Activated CD8-positive, alpha-beta memory T cell treated with anti-CD3 and anti-CD28 coated beads, Interleukin-2, amount 50 U/mL, for 4 hours (primary cell): ENCODE results near the gene AHRR.
"Not testable (repeated sequence)": the region's sequence is repeated elsewhere in the genome, so short reads cannot be mapped to it uniquely, and the experiment has no call there.

Source experiments
- DNase-seq: peaks from one replicate; pipeline ENCODE4 v3.0.0-alpha.2; 2020

Gene AHRR

GRCh38 chr5:398475-399295 is 77.2 kb downstream of the AHRR start:
- DNase-seq: peak; percentile 15

DNA sequence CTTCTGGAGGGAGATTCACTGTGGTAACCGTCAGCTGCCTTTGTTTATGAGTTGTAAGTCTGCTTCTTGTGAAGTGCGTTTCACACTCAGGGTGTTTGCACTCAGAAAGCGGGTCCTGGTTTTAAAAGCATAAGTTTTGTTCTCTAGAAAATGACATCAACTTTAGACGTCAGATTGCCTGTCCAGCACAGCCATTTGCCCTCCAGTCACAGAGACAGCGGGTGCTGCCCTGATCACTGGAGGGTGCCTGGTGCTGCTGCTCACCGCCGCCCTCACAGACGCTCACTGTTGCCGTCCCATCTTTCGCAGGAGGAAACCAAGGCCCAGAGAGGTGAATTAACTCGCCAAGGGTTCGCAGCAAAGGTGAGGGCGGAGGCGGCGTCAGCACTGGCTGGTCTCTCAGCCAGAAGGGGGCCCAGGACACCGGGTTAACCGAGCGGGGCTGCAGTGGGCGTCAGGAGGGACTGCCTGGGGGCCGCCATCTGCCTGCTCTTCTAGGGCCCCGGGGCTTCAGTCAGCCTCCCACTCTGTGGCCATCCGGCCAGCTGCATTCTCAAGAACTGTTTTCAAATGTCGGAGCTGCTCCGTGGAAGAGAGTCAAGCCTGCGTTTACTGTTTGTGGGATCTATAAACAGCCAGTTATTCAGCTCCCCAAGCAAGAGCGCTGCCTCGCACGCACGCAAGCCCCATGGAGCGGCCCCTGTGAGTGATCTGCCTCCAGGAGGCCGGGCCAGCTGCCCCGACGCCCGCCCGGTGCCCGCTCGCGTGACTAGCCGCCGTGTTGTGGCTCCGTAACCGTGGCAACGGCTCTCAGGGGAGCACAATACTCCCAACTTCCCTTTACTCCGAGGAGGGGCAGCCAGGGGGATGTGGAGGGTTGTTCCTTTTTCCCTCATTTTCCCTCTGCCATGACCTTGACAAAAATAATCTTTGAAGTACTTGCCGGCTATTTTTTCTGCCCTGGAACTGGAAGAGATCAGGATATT is 78.1 kb downstream of the AHRR start:
- peak; percentile 15 for DNase-seq

DNA sequence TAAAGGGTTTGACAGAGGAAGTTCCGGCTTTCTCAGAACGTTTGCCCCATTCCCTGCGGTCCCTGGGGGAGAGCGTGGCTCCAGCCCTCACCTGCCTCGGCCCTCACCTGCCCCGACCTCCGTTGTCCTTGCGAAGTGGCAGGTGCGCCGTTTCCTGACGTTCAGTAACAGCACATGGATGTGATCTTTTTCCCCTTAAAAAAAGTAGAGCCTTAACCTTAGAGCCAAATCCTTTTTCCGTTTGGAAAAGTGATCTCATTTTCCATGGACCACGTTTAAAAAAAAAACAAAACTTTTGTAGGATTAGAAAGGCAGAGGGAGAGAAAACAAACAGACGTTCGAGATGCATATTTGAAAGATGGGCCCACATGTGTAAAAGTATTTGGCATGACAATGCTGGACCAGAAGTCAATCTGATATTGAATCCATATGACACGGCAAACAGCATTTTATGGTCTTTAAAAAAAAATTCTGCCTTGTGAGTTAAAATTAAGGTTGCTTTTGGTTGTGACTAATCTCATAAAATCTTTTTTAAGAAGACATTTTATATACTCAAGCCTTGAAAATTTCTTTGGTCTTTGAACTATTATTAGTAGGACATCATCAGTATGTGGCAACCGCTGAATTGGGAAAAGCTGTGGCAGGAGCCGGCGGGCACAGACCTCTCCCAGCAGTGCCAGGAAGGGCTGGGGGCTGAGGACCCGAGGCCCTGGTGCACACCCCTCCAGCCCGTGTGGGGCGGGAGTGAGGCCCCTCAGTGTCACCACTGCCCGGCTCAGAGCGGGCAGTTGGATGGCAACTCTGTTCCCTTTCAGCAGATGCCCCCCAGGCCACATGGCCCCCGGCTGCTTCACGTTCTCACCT is 79.0 kb downstream of the AHRR start:
- no peak for DNase-seq

GRCh38 chr5:401146-402034 is 79.9 kb downstream of the AHRR start:
- no peak for DNase-seq

- not testable (repeated sequence) for DNase-seq
Measured at GRCh38 chr5:402219-402614, 80.7 kb downstream of the AHRR start.

DNA sequence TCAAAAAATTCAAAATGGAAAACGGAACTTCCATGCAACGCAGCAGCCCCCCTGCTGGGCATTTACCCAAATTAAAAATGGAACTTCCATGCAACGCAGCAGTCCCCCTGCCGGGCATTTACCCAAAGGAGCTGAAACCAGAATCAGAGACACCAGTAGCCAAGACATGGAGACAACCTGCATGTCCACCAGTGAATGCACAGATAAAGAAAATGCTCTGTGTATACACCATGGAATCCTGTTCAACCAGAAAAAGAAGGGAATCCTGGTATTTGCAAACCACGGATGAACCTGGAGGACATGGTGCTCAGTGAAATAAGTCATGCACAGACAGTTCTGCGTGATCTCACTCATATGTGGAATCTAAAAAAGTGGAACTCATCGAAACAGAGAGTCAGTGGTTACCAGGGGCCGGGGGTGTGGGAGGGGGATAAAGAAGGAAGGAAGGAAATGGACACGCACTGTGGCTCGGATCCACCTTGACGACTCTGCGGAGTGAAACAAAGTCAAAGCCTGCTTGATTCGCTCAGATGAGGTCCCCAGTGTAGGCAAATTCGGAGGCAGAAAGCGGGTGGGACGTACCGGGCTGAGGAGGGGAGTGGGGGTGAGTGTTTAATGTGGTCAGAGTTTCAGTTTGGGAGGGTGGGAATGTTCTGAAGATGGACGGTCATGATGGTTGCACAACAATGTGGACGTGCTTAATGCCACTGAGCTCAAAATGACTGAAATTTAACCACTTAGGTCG is 81.3 kb downstream of the AHRR start:
- DNase-seq: no peak

DNA sequence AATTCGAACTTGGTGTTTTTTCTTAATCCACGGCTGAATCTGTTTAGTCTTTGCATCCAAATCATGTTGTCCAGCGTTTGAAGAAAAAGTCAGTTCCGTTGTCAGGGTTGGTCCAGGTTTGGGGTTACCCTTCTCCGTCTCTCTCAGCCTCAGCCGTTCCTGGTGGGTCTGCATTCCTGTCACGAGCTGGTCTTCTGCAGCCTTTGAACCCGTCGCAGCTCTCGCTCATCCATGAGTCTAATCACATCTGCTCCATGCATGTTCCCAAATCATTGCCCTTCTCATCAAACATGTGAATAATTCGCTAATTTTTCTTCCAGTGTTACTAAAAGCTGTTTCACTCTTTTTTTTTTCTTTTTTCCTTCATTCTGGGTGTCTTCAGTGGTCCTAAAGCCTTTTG is 82.5 kb downstream of the AHRR start:
- no peak for DNase-seq

GRCh38 chr5:404666-405241 is 83.2 kb downstream of the AHRR start:
- DNase-seq: no peak

- no peak for DNase-seq
Measured at GRCh38 chr5:405421-405820, 83.9 kb downstream of the AHRR start.

GRCh38 chr5:406041-406440 is 84.5 kb downstream of the AHRR start:
- no peak for DNase-seq

DNA sequence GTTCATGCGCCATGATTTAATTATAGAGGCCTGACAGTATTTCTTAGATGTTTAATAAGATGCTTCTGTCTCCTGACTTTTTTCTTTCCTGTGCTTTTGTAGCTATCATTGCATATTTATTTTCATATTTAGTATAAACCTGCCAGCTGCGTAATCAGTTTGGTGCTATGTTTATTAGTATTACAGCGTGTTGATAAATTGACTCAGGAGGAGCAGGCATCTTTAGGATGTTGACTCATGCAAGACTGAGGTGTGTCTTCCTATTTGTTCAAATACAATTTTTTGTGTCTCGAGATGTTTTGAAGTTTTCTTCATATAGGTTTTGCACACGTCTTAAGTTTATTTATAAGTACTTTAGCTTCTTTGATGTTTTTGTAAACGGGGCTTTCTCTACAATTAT is 85.5 kb downstream of the AHRR start:
- no peak for DNase-seq

GRCh38 chr5:407801-408268 is 86.3 kb downstream of the AHRR start:
- DNase-seq: no peak

- no peak for DNase-seq
Measured at GRCh38 chr5:410911-411517, 89.5 kb downstream of the AHRR start.

DNA sequence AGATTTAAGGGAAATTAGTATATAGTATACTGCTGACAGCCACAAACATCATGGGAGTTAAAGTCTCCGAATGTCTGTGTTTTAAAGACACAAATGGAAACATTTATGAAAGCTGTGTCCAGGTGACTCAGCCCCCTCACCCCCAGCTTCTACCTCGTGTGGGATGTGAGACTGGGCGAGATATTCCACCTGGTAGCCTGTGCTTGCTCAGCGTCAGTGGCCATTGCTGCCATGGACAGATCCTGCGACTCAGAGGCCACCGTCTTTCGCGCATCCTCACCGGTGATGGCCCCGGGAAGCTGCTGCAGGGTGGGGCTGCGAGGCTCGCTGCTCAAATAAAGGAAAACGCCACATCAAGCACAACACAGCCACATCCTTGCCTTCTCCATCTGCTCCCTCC is 90.2 kb downstream of the AHRR start:
- peak; percentile 12 for DNase-seq

DNA sequence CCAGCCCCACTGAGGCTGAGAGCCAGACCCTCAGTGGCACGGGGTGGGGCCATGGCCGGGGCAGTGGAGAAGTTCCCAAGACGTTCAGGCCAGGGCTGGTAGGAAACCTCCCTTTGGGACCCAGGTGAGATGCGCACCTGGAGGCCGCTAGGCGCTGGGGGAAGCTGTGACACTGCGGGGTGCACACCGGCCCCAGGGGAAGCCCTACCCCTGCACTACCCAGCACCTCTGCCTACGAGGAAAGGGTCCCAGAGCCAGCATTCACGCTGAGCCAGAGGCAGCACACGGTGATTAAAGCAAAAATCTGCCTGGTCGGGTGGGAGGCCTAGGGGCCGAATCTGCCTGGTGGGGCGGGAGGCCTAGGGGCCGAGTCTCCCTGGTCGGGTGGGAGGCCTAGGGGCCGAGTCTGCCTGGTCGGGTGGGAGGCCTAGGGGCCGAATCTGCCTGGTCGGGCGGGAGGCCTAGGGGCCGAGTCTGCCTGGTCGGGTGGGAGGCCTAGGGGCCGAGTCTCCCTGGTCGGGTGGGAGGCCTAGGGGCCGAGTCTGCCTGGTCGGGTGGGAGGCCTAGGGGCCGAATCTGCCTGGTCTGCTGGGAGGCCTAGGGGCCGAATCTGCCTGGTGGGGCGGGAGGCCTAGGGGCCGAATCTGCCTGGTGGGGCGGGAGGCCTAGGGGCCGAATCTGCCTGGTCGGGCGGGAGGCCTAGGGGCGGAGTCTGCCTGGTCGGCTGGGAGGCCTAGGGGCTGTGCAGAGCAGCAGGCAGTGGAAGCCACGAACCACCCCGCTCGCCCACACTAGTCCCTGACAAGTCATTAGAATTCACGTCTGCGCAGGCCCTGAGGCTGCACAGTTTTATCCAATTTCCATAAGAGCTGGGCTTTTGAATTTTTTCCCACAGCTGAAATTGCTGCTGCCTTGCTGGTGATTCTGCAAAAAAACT is 93.7 kb downstream of the AHRR start:
- peak; percentile 14 for DNase-seq

DNA sequence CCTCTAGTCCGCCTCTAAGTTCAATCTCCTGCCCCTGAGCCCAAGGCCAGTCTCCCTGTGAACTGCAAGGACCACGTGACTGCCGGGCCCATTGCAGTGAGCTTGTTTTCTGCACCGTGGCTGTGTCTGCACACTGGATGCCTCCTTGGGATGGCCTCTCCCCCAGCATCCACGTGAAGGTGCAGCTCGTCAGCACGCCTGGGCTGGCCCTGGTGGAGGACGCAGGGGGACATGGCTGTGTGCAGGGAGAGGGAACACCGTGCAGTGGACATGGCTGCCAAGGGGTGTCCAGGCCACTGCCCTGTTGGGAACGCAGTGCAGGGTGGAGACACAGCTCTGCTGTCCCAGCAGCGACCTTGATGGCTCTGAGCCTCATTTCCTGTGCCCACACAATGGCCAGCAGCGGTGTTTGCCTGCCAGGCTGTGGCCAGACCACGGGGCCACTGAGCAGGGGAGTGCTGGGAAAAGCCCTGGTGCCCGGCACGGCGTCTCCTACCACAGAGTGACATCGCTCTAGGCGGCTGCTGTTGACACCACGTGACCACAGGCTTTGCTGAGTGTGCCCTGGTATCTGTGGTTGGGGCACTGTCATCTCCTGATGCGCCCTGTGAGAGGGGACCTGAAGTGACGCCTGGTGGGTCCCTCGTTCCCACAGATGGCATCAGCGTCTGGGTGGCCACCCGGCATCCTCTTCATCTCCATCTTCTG is 94.6 kb downstream of the AHRR start:
- DNase-seq: no peak

DNA sequence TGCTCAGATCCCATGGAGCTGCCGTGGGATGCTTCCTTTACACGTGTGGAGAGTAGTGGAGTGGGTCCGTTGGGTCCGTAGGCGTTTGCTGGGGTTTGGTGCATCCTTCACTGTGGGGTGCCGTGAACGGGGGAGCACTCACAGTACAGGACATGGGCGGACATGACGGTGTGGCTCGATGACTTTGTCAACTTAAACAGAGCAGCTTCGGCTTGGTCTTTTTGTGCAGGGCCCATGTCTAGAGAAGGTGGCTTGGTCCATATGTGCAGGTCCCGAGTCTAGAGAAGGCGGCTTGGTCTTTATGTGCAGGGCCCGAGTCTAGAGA is 95.1 kb downstream of the AHRR start:
- no peak for DNase-seq
